ENCODE results near the gene FAM167B.

FAM167B gene

DNA sequence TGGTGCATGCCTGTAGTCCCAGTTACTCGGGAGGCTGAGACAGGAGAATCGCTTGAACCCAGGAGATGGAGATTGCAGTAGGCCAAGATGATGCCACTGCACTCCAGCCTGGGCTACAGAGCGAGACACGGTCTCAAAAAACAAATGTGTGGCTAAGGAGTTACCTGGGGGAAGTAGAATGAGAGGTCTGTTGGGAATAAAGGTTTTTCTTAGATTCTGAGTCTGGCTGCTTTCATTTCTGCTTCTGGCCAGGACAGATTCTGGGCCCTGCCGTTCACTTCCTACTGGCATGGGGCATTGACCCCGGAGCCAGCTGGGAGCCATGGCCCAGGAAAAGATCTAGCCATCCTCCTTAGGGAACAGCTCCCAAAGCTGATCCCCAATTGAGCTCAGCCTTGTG lies 38.6 kb upstream of the FAM167B start:
- no peaks in the 10 kb centered on the region for H4K20me1 ChIP-seq (ENCODE audit: insufficient read depth, low read length)
- no peak overlapping the region for H2AFZ ChIP-seq (ENCODE audit: low read depth, low read length)
- ATAC-seq (ENCODE audit: insufficient read depth, low read depth) (no peak), DNase-seq (no peak)
- H3K4me2 ChIP-seq (ENCODE audit: insufficient read depth, low read length) = no peak overlapping the region
- H3K36me3 ChIP-seq (ENCODE audit: insufficient read depth, low read length) = peaks cover 21% of the 10 kb centered on the region
- H3K27ac ChIP-seq (ENCODE audit: low read length) = no peak overlapping the region
- H3K27me3 ChIP-seq (ENCODE audit: insufficient read depth, low read length, poor library complexity) = no peaks in the 10 kb centered on the region
- no peaks in the 10 kb centered on the region for H3K9me3 ChIP-seq (ENCODE audit: insufficient read depth, low read length, severe bottlenecking)
- H3K4me3 ChIP-seq (ENCODE audit: low read depth in 1 of 2, low read length in 2 of 2) = no peak overlapping the region
- H3K4me1 ChIP-seq (ENCODE audit: insufficient read depth, low read length) = peaks cover 25% of the 10 kb centered on the region
- TF ChIP-seq, protein P1, sequence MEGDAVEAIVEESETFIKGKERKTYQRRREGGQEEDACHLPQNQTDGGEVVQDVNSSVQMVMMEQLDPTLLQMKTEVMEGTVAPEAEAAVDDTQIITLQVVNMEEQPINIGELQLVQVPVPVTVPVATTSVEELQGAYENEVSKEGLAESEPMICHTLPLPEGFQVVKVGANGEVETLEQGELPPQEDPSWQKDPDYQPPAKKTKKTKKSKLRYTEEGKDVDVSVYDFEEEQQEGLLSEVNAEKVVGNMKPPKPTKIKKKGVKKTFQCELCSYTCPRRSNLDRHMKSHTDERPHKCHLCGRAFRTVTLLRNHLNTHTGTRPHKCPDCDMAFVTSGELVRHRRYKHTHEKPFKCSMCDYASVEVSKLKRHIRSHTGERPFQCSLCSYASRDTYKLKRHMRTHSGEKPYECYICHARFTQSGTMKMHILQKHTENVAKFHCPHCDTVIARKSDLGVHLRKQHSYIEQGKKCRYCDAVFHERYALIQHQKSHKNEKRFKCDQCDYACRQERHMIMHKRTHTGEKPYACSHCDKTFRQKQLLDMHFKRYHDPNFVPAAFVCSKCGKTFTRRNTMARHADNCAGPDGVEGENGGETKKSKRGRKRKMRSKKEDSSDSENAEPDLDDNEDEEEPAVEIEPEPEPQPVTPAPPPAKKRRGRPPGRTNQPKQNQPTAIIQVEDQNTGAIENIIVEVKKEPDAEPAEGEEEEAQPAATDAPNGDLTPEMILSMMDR (IDR thresholded peaks at IDR 0.05; ENCODE audit: borderline replicate concordance, extremely low read depth, low read length, poor library complexity, severe bottlenecking) = no peak
- no peak for TF ChIP-seq EZH2 (IDR thresholded peaks at IDR 0.05; ENCODE audit: borderline replicate concordance, low read depth, low read length, severe bottlenecking)
- peaks cover 14% of the 10 kb centered on the region for H3K79me2 ChIP-seq (ENCODE audit: insufficient read depth, low read length)
- H3K9ac ChIP-seq (ENCODE audit: low read depth, low read length) = no peak overlapping the region

DNA sequence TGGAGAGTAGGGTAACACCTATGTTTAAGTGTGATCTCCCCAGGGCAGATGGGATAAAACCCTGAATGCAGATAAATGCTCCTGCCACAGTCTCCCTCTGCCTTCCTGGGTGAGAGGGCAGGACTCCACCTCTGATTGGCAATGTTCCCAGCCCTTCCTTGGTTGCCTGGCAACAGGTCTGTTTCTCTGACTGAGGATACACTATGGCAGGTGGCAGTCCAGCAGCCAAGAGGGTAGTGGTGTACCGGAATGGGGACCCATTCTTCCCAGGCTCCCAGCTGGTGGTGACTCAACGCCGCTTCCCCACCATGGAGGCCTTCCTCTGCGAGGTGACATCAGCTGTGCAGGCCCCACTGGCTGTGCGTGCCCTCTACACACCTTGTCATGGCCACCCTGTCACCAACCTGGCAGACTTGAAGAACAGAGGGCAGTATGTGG lies 38.1 kb upstream of the FAM167B start, which contains the start of gene DCDC2B:
TSS of gene DCDC2B (plus strand) at position 199 of the 438 bp plus-strand sequence. CDS start at position 204, 5 bp downstream.
- Histone ChIP-seq H3K4me3 (ENCODE audit: low read depth in 1 of 2, low read length in 2 of 2) (no peak within 1 kb of the TSS), H3K36me3 (ENCODE audit: insufficient read depth, low read length) (peaks cover 17% of the 10 kb centered on the region), H3K27ac (ENCODE audit: low read length) (no peak within 1 kb of the TSS), H3K27me3 (ENCODE audit: insufficient read depth, low read length, poor library complexity) (no peaks in the 10 kb centered on the region), H2AFZ (ENCODE audit: low read depth, low read length) (no peak within 1 kb of the TSS), H3K9ac (ENCODE audit: low read depth, low read length) (no peak within 1 kb of the TSS), H3K9me3 (ENCODE audit: insufficient read depth, low read length, severe bottlenecking) (no peaks in the 10 kb centered on the region), H4K20me1 (ENCODE audit: insufficient read depth, low read length) (no peaks in the 10 kb centered on the region), H3K4me2 (ENCODE audit: insufficient read depth, low read length) (no peak within 1 kb of the TSS), H3K4me1 (ENCODE audit: insufficient read depth, low read length) (peaks cover 25% of the 10 kb centered on the region), H3K79me2 (ENCODE audit: insufficient read depth, low read length) (peaks cover 14% of the 10 kb centered on the region)
- ATAC-seq (ENCODE audit: insufficient read depth, low read depth) = no peak
- no peak for TF ChIP-seq EZH2 (IDR thresholded peaks at IDR 0.05; ENCODE audit: borderline replicate concordance, low read depth, low read length, severe bottlenecking)
- TF ChIP-seq, protein P1 (IDR thresholded peaks at IDR 0.05; ENCODE audit: borderline replicate concordance, extremely low read depth, low read length, poor library complexity, severe bottlenecking) = no peak
- peak; percentile 44 for DNase-seq

DNA sequence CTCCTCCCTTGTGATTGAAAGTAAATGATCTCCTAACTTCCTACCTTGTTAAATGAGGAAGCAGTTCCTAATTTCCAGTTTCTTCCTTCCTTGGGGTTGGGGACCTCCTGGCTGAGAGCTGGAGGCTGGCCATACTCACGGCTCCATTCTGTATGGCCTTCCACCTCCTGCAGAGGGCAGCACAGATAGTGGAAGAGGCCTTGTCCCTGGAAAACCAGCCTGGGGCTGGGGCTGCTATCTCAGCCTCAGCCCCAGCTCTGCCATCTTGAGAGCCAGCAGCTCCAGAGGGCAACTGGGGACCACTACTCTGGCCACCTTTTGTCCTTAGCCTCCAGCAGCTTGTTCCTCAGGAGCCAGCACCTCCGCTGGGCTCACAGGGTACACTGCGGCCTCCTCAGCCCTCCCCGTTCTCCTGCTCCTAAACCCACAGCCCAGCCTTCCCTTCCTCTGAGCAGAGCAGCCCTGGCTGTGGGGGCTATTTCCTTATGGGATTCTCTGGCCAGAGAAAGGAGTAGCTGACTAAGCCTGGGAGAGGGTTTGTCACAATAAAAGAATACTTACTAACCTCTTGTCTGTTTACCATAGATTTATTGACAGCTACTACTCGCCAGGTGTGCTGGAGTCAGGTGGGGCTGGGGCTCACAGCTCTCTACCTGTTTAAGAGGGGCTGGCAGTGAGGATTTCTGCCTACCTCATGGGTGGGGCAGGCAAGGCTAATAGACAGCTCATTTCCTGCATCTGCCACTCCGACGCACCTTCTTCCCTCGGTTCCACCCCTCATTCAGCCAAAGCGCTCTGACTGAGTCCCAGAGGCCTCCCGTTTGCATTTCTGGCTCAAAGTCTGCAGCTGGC lies 31.2 kb upstream of the FAM167B start:
- no peaks in the 10 kb centered on the region for H3K9me3 ChIP-seq (ENCODE audit: insufficient read depth, low read length, severe bottlenecking)
- H3K27me3 ChIP-seq (ENCODE audit: insufficient read depth, low read length, poor library complexity) = no peaks in the 10 kb centered on the region
- no peaks in the 10 kb centered on the region for H4K20me1 ChIP-seq (ENCODE audit: insufficient read depth, low read length)
- peaks cover 5% of the 10 kb centered on the region for H3K4me1 ChIP-seq (ENCODE audit: insufficient read depth, low read length)
- DNase-seq (peak; percentile 76), ATAC-seq (ENCODE audit: insufficient read depth, low read depth) (peak; percentile 97)
- no peak overlapping the region for H3K4me2 ChIP-seq (ENCODE audit: insufficient read depth, low read length)
- H3K27ac ChIP-seq (ENCODE audit: low read length) = peak overlapping the region; percentile 56; the same call in 1 of the 2 replicates
- H3K9ac ChIP-seq (ENCODE audit: low read depth, low read length) = no peak overlapping the region
- peaks cover 34% of the 10 kb centered on the region for H3K36me3 ChIP-seq (ENCODE audit: insufficient read depth, low read length)
- H3K4me3 ChIP-seq (ENCODE audit: low read depth in 1 of 2, low read length in 2 of 2) = no peak overlapping the region
- no peak for TF ChIP-seq EZH2 (IDR thresholded peaks at IDR 0.05; ENCODE audit: borderline replicate concordance, low read depth, low read length, severe bottlenecking)
- TF ChIP-seq, protein P1 (IDR thresholded peaks at IDR 0.05; ENCODE audit: borderline replicate concordance, extremely low read depth, low read length, poor library complexity, severe bottlenecking) = peak; percentile 92
- peaks cover 4% of the 10 kb centered on the region for H3K79me2 ChIP-seq (ENCODE audit: insufficient read depth, low read length)
- H2AFZ ChIP-seq (ENCODE audit: low read depth, low read length) = no peak overlapping the region

Data from DND-41 (cell line).